ENCODE results near the gene HMCN2.
"Not testable (repeated sequence)": the region's sequence is repeated elsewhere in the genome, so short reads cannot be mapped to it uniquely, and the experiment has no call there.

HMCN2 gene

DNA sequence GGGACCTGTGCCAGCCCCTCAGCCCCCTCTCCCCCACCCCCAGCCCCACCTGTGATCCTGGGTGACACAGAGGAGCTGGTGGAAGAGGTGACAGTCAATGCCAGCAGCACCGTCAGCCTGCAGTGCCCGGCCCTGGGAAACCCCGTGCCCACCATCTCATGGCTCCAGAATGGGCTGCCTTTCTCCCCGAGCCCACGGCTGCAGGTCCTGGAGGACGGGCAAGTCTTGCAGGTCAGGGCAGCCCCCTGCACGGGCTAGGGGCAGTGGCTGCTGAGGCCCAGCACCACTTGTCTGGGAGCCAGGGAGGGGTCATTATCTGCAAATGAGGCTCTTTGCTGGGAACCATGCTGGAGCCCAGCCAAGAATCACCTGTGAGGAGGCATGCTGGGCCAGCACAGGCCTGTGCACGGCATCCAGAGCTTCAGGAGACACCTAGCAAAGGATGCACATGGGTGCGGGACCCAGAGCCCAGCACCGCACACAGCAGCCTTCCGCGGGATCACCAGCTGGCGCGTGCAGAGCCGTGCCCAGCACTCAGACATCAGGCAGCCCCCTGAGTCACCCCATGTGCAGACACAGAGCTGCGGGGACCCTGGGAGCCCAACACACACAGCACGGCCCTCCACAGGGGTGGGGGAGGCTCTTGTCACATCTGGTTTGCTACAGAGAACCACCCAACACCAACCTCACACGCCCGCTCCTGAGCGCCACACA is 117.2 kb downstream of the HMCN2 start:
- in situ Hi-C loops (cut with MboI; ENCODE audit: low sequenced_read_pairs) = no loop called here

- in situ Hi-C loops (cut with MboI; ENCODE audit: low sequenced_read_pairs) = no loop called here
Observed at GRCh38 chr9:130383350-130383715, 117.8 kb downstream of the HMCN2 start.

DNA sequence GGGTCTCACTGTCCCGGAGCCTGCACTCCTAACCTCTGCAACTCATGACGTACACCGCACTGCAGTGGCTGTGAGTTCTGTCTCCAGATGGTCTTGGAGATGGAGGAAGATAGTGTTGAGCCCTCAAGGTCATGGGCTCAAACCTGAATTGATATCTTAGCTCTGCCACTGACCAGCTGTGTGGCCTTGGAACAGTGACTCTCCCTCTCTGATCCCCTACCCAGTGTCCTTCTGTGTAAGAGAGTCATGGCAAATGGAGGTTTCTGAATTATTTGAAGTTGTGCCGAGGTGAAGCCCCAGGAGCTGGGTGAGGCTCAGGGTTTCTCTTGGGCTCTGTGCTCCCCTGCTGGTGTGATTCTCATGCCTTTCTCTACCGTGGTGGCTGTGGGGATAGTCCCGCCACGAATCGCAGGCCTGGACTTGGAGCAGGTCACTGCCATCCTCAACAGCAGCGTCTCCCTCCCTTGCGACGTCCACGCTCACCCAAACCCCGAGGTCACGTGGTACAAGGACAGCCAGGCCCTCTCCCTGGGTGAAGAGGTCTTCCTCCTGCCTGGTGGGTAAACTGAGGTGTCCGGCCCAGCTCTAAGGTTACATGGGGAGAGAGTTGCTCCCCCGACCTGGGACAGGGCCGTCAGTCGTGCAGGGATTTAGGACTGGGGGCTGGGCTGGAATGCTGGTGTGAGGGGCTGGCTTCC is 118.6 kb downstream of the HMCN2 start:
- in situ Hi-C loops (cut with MboI; ENCODE audit: low sequenced_read_pairs) = no loop called here

GRCh38 chr9:130385257-130385656 is 119.7 kb downstream of the HMCN2 start:
- in situ Hi-C loops (cut with MboI; ENCODE audit: low sequenced_read_pairs) = no loop called here

DNA sequence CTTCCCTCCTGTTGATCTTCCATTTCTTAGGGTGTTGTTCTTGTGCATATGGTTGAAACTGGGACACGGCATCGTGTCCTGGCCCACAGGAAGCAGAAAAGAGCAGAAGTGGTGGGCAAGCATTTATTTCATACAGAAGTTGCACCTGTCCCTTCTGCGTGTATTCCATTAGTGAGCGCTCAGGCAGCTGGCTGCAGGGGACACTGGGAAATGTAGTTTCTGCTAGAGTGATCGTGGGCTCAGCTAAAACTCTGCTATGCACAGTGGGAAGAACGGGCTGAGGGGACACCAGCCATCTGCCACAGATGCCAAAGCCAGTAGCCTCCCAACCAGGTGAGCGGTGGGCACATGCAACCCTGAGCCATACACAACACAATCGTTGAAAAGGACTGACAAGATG is 121.8 kb downstream of the HMCN2 start:
- in situ Hi-C loops (cut with MboI; ENCODE audit: low sequenced_read_pairs) = no loop called here

- in situ Hi-C loops (cut with MboI; ENCODE audit: low sequenced_read_pairs) = no loop called here
Observed at GRCh38 chr9:130387905-130388304, 122.3 kb downstream of the HMCN2 start.

DNA sequence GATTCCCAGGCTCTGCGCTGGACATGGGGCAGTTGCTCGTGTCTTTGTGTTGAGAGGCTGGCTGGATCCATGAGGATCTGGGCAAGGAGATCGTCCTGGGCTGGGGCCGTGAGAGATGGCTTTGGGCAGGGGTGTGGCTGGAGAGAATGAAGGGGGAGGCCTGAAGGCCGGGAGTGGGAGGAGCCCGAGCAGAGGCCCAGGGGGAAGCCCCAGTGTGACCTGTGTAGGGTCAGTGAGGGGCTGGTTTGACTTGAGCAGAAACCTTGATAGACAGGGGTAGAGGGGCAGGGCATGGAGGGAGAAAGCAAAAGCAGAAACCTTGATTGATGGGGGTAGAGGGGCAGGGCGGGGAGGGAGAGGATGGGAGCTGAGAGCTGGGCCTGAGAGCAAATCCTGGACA is 124.8 kb downstream of the HMCN2 start:
- in situ Hi-C loops (cut with MboI; ENCODE audit: low sequenced_read_pairs) = no loop called here

DNA sequence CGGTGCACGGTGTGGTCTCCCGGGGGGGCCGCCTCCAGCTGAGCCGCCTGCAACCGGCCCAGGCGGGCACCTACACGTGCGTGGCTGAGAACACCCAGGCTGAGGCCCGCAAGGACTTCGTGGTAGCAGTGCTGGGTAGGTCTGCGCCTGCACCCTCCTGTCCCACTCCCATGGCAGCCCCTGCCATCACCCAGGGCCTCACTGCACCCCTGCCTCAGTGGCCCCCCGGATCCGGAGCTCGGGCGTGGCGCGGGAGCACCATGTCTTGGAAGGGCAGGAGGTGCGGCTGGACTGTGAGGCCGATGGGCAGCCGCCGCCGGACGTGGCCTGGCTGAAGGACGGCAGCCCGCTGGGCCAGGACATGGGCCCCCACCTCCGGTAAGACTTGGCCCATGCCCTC is 125.4 kb downstream of the HMCN2 start:
- in situ Hi-C loops (cut with MboI; ENCODE audit: low sequenced_read_pairs) = no loop called here

DNA sequence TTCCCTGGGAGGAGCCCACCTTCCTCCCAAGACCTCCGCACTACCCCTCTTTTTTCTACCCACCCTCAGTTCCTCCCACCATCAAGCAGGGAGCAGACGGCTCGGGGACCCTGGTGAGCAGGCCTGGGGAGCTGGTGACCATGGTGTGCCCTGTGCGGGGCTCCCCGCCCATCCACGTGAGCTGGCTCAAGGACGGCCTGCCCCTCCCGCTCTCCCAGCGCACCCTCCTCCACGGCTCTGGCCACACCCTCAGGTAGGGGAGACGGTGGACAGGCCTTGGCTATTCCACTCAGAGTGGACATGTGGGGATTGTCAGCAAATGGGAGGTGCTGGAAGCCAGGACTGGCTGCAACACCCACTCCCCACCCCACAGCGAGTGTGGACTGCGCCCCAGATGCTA is 126.3 kb downstream of the HMCN2 start:
- in situ Hi-C loops (cut with MboI; ENCODE audit: low sequenced_read_pairs) = no loop called here

DNA sequence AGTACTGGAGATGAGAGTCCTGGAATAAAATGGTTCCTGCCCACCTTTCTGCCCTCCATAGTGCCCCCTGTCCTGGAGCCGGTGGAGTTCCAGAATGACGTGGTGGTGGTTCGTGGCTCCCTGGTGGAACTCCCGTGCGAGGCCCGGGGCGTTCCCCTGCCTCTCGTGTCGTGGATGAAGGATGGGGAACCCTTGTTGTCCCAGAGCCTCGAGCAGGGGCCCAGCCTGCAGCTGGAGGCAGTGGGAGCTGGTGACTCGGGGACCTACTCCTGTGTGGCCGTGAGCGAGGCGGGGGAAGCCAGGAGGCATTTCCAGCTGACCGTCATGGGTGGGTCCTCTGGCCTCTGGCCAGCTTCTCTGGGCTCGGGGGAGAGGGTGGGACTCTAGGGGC is 128.1 kb downstream of the HMCN2 start:
- in situ Hi-C loops (cut with MboI; ENCODE audit: low sequenced_read_pairs) = no loop called here

- in situ Hi-C loops (cut with MboI; ENCODE audit: low sequenced_read_pairs) = no loop called here
Observed at GRCh38 chr9:130394320-130394719, 128.8 kb downstream of the HMCN2 start.

GRCh38 chr9:130394814-130395470 is 129.4 kb downstream of the HMCN2 start:
- in situ Hi-C loops (cut with MboI; ENCODE audit: low sequenced_read_pairs) = no loop called here

DNA sequence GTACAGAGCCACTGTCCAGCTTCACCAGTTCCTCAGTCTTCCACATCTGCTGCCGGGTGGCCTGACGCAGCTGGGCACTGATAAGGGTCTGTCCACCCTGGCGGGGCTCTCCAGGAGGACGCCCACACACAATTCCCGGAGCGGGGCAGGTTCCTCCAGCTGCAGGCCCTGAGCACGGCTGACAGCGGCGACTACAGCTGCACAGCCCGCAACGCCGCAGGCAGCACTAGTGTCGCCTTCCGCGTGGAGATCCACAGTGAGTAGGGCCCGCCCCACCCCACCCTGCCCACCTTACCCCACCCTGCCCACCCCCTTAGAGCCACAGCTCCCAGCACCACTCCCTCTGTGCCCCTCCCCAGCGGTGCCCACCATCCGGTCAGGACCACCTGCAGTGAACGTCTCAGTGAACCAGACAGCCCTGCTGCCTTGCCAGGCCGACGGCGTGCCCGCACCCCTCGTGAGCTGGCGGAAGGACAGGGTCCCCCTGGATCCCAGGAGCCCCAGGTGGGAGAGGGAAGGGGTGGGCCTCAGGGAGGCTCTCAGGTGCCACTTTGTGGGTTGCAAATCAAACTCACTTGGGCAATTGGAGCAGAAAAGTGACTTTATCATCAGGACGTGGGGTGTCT is 130.4 kb downstream of the HMCN2 start:
- in situ Hi-C loops (cut with MboI; ENCODE audit: low sequenced_read_pairs) = no loop called here

GRCh38 chr9:130396581-130396980 is 131.0 kb downstream of the HMCN2 start:
- in situ Hi-C loops (cut with MboI; ENCODE audit: low sequenced_read_pairs) = no loop called here

- in situ Hi-C loops (cut with MboI; ENCODE audit: low sequenced_read_pairs) = no loop called here
Observed at GRCh38 chr9:130398487-130399240, 133.1 kb downstream of the HMCN2 start.

DNA sequence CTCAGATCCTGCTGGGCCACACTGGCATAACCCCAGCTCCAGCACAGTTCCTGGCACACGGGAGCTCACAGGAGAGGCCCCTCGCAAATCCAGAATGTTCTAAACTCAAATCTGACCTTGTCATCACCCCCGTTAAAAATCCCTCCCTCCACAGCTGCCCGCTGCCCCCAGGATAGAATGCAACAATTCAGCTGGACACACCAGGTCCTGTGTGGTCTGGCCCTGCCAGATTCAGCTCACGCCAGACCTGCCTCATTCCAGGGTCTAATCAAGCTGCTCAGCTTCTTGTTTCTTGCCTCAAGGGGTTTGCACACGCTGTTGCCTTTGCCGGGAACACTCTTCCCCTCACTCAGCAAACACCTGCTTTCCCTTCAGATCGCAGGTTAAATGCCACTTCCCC is 134.2 kb downstream of the HMCN2 start:
- in situ Hi-C loops (cut with MboI; ENCODE audit: low sequenced_read_pairs) = no loop called here

GRCh38 chr9:130400870-130401269 is 135.3 kb downstream of the HMCN2 start:
- in situ Hi-C loops (cut with MboI; ENCODE audit: low sequenced_read_pairs) = no loop called here

GRCh38 chr9:130401742-130402141 is 136.2 kb downstream of the HMCN2 start:
- in situ Hi-C loops (cut with MboI; ENCODE audit: low sequenced_read_pairs) = not testable (repeated sequence)

DNA sequence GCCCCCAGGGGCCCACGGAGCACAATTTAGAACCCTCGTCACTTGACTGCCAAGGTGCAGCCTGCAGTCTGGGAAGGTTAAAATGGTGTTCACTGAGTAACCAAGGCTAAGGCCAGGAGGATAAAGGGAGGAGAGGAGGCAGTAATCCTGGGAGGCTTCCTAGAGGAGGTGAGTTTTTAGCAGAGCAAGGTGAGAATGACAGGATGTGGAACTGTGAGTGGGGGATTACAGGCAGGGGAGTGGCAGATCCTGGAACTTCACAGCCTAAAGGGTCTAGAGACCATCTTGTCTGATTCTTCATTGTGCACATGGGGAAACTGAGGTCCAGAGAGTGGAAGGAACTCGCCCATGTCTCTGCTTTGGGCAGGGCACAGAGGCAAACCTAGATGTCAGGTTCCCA is 136.7 kb downstream of the HMCN2 start:
- in situ Hi-C loops (cut with MboI; ENCODE audit: low sequenced_read_pairs) = no loop called here

DNA sequence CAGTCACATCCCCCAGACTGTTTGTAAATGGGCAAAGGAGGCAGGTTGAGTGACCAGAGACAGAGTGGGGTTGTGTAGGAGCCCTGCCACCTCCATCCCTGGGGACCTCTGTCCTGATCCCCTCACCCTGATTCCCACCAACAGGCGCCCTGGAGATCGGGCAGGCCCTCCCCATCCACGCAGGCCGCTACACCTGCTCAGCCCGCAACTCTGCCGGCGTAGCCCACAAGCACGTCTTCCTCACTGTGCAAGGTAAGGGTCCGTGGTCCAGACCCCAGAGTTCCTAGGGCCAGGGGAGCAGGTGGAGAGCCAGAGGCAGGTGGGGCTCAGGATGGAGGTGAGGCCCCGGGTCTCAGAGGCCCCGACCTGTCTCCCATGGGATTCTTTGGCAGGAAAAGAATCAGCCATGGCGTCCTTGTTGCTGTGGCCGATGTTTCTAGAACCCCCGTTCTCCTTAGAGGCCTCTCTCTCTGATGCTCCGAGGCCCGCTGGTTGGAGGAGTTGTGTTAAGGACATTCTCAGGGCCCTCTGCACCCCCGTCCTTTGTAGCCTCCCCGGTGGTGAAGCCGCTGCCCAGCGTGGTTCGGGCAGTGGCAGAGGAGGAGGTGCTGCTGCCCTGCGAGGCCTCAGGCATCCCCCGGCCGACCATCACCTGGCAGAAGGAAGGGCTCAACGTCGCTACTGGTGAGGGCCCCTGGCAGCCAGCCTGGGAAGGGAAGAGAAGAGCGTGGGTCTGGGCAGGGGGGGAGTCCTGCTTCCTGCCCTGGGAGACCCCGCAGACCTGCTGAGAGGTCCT is 137.3 kb downstream of the HMCN2 start:
- in situ Hi-C loops (cut with MboI; ENCODE audit: low sequenced_read_pairs) = no loop called here
